ENCODE results near the gene IRX2.

DNA sequence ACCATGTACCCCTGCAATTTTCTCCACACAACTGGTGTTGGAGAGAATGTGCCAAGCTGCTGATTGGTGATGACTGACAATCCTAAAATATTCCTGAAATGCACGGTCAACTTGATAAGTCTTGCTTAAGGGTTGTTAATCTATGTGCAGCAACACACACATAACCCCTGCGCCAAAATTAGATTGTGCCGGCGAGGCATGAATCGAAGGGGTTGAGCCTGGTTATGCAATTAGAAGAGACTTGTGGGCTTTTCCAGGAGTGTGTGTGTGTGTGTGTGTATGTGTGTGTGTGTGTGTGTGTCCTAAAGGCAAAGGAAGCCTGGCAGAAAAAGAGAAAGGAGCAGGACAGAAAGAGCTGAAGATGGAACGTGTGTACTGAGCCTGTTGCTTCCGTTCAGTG is 22.3 kb downstream of the IRX2 start:
- TF ChIP-seq, protein P1, sequence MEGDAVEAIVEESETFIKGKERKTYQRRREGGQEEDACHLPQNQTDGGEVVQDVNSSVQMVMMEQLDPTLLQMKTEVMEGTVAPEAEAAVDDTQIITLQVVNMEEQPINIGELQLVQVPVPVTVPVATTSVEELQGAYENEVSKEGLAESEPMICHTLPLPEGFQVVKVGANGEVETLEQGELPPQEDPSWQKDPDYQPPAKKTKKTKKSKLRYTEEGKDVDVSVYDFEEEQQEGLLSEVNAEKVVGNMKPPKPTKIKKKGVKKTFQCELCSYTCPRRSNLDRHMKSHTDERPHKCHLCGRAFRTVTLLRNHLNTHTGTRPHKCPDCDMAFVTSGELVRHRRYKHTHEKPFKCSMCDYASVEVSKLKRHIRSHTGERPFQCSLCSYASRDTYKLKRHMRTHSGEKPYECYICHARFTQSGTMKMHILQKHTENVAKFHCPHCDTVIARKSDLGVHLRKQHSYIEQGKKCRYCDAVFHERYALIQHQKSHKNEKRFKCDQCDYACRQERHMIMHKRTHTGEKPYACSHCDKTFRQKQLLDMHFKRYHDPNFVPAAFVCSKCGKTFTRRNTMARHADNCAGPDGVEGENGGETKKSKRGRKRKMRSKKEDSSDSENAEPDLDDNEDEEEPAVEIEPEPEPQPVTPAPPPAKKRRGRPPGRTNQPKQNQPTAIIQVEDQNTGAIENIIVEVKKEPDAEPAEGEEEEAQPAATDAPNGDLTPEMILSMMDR (conservative IDR thresholded peaks at IDR 0.05; ENCODE audit: low read depth, low read length): no peak
- no peak for TF ChIP-seq EZH2 (IDR thresholded peaks at IDR 0.05; ENCODE audit: borderline replicate concordance, low read depth, low read length, poor library complexity, severe bottlenecking)

Measured in A673 (cell line).